GM23338 (cell line): ENCODE results near the gene SLCO4A1. TPM values are rescaled to one million over a fixed set of nuclear protein-coding genes. Genes with fewer than 3 reads are reported as not detected.

ENCODE experiments used
- ATAC-seq: fragments of 200-7000 bp; cut with Tn5 transposase; 3 replicates; pipeline ENCODE4 v1.9.1; 2020
- DNase-seq: peaks from one replicate; pipeline ENCODE4 v3.0.0-alpha.2; 2015; ENCODE audit warnings: low spot score
- H2AFZ ChIP-seq: fragments of 200-600 bp; sonication (generic); 2 replicates; pipeline ENCODE4 v1.8.0; 2016; ENCODE audit warnings: antibody characterized with exemption, mild to moderate bottlenecking, moderate library complexity
- H3F3A ChIP-seq: fragments of 200-600 bp; sonication (generic); replicated peaks from 2 replicates; pipeline ENCODE4 v1.8.0; 2017; ENCODE audit warnings: antibody characterized with exemption, mixed run types, low read depth
- H3K27ac ChIP-seq: fragments of 200-600 bp; sonication (generic); 2 replicates; pipeline ENCODE4 v1.6.1; 2016; ENCODE audit warnings: low read depth
- H3K27me3 ChIP-seq: fragments of 200-600 bp; sonication (generic); 2 replicates; pipeline ENCODE4 v1.8.0; 2016; ENCODE audit warnings: mild to moderate bottlenecking, mixed run types, moderate library complexity; ENCODE audit not compliant: insufficient read depth
- H3K36me3 ChIP-seq: fragments of 200-600 bp; sonication (generic); 2 replicates; pipeline ENCODE4 v1.8.0; 2016; ENCODE audit warnings: mild to moderate bottlenecking; ENCODE audit not compliant: insufficient read depth
- H3K4me1 ChIP-seq: fragments of 200-600 bp; sonication (generic); 2 replicates; pipeline ENCODE4 v1.8.0; 2016; ENCODE audit warnings: mild to moderate bottlenecking, moderate library complexity; ENCODE audit not compliant: insufficient read depth
- H3K4me2 ChIP-seq: fragments of 200-600 bp; sonication (generic); 2 replicates; pipeline ENCODE4 v1.7.1; 2017; ENCODE audit warnings: mixed run types
- H3K4me3 ChIP-seq: fragments of 200-600 bp; sonication (generic); 2 replicates; pipeline ENCODE4 v1.6.1; 2016; ENCODE audit warnings: mixed run types
- H3K79me2 ChIP-seq: fragments of 200-600 bp; sonication (generic); replicated peaks from 2 replicates; pipeline ENCODE4 v1.8.0; 2017; ENCODE audit warnings: mild to moderate bottlenecking; ENCODE audit not compliant: insufficient read depth
- H3K9me2 ChIP-seq: fragments of 200-600 bp; sonication (generic); 2 replicates; pipeline ENCODE4 v1.8.0; 2017; ENCODE audit not compliant: insufficient read depth
- H4K20me1 ChIP-seq: fragments of 200-600 bp; sonication (generic); replicated peaks from 2 replicates; pipeline ENCODE4 v1.8.0; 2017; ENCODE audit warnings: mild to moderate bottlenecking; ENCODE audit not compliant: insufficient read depth
- H3K27ac Mint-ChIP-seq: 2 replicates; pipeline ENCODE4 v1.8.0; 2020; ENCODE audit warnings: inconsistent platforms, mild to moderate bottlenecking, moderate library complexity, mixed read lengths
- H3K27me3 Mint-ChIP-seq: 3 replicates; pipeline ENCODE4 v1.8.0; 2022; ENCODE audit warnings: low read depth, mild to moderate bottlenecking, moderate library complexity, mixed read lengths, inconsistent platforms; ENCODE audit not compliant: insufficient read depth, poor library complexity
- H3K36me3 Mint-ChIP-seq: 3 replicates; pipeline ENCODE4 v1.8.0; 2021; ENCODE audit warnings: low read depth, mild to moderate bottlenecking, inconsistent platforms, moderate library complexity, mixed read lengths
- H3K4me1 Mint-ChIP-seq: 3 replicates; pipeline ENCODE4 v1.8.0; 2020; ENCODE audit warnings: mild to moderate bottlenecking, inconsistent platforms, mixed read lengths
- H3K4me3 Mint-ChIP-seq: 3 replicates; pipeline ENCODE4 v1.8.0; 2021; ENCODE audit warnings: moderate library complexity, mild to moderate bottlenecking, inconsistent platforms, mixed read lengths
- H3K9me3 Mint-ChIP-seq: 3 replicates; pipeline ENCODE4 v1.8.0; 2020; ENCODE audit warnings: moderate library complexity, mild to moderate bottlenecking, inconsistent platforms, mixed read lengths
- CREB1 ChIP-seq: fragments of 250-450 bp; sonication (Bioruptor Pico); IDR thresholded peaks from 2 replicates; pipeline ENCODE4 v1.5.0; 2020; ENCODE audit warnings: low read depth, mild to moderate bottlenecking, moderate library complexity
- EZH2 ChIP-seq: fragments of 200-600 bp; sonication (generic); IDR thresholded peaks from one replicate; pipeline ENCODE4 v1.8.0; 2017; ENCODE audit warnings: antibody characterized with exemption, mild to moderate bottlenecking, low read depth; ENCODE audit not compliant: unreplicated experiment
- EZH2phosphoT487 ChIP-seq: fragments of 200-600 bp; sonication (generic); IDR thresholded peaks from one replicate; pipeline ENCODE4 v1.8.1; 2018; ENCODE audit warnings: antibody characterized with exemption; ENCODE audit not compliant: unreplicated experiment
- POLR2AphosphoS5 ChIP-seq: IDR thresholded peaks from 2 replicates; pipeline ENCODE4 v1.6.1; 2016; ENCODE audit warnings: antibody characterized with exemption, low read depth
- STAT1 ChIP-seq: IDR thresholded peaks from one replicate; pipeline ENCODE4 v1.6.1; 2016; ENCODE audit warnings: antibody characterized with exemption; ENCODE audit not compliant: unreplicated experiment
- polyA plus RNA-seq: library from polyadenylated mRNA; unstranded; fragments of >200 nt; fragmentation: Nextera tagmentation; extraction: Ambion mirVana; gene quantifications from 2 replicates; pipeline ENCODE4 v1.2.1, GENCODE V29; 2016
- total RNA-seq: library from RNA; depleted of rRNA; stranded (reverse); fragments of >200 nt; shearing (Covaris generic); gene quantifications from 2 replicates; pipeline ENCODE4 v1.2.3, GENCODE V29; 2014
- TF ChIP-seq, protein P1 (sequence below): fragments of 250-450 bp; sonication (Bioruptor Pico); IDR thresholded peaks from 2 replicates; pipeline ENCODE4 v1.5.0; 2020; ENCODE audit warnings: mild to moderate bottlenecking, moderate library complexity
- TF ChIP-seq, protein P2 (sequence below), 2 experiments: fragments of 200-600 bp in 1 of 2; sonication (generic) in 1 of 2; conservative IDR thresholded peaks; 2 replicates each; pipeline versions ENCODE4 v1.5.1 to v1.6.1; 2016 to 2017; ENCODE audit warnings: antibody characterized with exemption in 2 of 2, low read depth in 2 of 2, mild to moderate bottlenecking in 2 of 2, moderate library complexity in 1 of 2

SLCO4A1 gene
- total and polyA plus RNA-seq, 2 experiments from 2014 or later: 28.5 to 41.6 TPM

DNA sequence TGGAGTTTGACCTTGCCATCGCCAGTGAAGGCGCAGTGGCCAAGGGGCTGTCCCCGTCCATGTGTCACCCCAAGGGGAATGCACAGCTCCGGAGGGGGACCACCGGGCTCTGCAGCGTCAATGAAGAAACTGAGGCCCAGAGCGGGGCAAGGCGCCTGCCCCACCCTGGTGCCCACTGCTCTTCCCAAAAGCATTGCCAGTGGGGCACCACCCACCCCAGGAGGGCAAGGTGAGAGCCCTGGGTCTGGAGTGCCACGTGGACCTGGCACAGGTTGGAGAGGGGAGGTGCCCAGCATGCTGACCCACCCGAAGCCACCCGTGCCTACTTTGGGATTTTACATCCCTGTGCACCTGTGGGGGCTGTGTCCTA lies 74.6 kb downstream of the SLCO4A1 start (continued):
- TF ChIP-seq, protein P1, sequence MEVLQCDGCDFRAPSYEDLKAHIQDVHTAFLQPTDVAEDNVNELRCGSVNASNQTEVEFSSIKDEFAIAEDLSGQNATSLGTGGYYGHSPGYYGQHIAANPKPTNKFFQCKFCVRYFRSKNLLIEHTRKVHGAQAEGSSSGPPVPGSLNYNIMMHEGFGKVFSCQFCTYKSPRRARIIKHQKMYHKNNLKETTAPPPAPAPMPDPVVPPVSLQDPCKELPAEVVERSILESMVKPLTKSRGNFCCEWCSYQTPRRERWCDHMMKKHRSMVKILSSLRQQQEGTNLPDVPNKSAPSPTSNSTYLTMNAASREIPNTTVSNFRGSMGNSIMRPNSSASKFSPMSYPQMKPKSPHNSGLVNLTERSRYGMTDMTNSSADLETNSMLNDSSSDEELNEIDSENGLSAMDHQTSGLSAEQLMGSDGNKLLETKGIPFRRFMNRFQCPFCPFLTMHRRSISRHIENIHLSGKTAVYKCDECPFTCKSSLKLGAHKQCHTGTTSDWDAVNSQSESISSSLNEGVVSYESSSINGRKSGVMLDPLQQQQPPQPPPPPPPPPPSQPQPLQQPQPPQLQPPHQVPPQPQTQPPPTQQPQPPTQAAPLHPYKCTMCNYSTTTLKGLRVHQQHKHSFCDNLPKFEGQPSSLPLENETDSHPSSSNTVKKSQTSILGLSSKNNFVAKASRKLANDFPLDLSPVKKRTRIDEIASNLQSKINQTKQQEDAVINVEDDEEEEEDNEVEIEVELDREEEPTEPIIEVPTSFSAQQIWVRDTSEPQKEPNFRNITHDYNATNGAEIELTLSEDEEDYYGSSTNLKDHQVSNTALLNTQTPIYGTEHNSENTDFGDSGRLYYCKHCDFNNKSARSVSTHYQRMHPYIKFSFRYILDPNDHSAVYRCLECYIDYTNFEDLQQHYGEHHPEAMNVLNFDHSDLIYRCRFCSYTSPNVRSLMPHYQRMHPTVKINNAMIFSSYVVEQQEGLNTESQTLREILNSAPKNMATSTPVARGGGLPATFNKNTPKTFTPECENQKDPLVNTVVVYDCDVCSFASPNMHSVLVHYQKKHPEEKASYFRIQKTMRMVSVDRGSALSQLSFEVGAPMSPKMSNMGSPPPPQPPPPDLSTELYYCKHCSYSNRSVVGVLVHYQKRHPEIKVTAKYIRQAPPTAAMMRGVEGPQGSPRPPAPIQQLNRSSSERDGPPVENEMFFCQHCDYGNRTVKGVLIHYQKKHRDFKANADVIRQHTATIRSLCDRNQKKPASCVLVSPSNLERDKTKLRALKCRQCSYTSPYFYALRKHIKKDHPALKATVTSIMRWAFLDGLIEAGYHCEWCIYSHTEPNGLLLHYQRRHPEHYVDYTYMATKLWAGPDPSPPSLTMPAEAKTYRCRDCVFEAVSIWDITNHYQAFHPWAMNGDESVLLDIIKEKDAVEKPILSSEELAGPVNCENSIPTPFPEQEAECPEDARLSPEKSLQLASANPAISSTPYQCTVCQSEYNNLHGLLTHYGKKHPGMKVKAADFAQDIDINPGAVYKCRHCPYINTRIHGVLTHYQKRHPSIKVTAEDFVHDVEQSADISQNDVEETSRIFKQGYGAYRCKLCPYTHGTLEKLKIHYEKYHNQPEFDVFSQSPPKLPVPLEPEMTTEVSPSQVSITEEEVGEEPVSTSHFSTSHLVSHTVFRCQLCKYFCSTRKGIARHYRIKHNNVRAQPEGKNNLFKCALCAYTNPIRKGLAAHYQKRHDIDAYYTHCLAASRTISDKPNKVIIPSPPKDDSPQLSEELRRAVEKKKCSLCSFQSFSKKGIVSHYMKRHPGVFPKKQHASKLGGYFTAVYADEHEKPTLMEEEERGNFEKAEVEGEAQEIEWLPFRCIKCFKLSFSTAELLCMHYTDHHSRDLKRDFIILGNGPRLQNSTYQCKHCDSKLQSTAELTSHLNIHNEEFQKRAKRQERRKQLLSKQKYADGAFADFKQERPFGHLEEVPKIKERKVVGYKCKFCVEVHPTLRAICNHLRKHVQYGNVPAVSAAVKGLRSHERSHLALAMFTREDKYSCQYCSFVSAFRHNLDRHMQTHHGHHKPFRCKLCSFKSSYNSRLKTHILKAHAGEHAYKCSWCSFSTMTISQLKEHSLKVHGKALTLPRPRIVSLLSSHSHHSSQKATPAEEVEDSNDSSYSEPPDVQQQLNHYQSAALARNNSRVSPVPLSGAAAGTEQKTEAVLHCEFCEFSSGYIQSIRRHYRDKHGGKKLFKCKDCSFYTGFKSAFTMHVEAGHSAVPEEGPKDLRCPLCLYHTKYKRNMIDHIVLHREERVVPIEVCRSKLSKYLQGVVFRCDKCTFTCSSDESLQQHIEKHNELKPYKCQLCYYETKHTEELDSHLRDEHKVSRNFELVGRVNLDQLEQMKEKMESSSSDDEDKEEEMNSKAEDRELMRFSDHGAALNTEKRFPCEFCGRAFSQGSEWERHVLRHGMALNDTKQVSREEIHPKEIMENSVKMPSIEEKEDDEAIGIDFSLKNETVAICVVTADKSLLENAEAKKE (CRISPR knock-in tag): no peak
- no peak for TF ChIP-seq EZH2phosphoT487
- TF ChIP-seq, protein P2, sequence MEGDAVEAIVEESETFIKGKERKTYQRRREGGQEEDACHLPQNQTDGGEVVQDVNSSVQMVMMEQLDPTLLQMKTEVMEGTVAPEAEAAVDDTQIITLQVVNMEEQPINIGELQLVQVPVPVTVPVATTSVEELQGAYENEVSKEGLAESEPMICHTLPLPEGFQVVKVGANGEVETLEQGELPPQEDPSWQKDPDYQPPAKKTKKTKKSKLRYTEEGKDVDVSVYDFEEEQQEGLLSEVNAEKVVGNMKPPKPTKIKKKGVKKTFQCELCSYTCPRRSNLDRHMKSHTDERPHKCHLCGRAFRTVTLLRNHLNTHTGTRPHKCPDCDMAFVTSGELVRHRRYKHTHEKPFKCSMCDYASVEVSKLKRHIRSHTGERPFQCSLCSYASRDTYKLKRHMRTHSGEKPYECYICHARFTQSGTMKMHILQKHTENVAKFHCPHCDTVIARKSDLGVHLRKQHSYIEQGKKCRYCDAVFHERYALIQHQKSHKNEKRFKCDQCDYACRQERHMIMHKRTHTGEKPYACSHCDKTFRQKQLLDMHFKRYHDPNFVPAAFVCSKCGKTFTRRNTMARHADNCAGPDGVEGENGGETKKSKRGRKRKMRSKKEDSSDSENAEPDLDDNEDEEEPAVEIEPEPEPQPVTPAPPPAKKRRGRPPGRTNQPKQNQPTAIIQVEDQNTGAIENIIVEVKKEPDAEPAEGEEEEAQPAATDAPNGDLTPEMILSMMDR (conservative IDR thresholded peaks at IDR 0.05; ENCODE audit: low read depth in 2 of 2): no peak
- TF ChIP-seq POLR2AphosphoS5: no peak

DNA sequence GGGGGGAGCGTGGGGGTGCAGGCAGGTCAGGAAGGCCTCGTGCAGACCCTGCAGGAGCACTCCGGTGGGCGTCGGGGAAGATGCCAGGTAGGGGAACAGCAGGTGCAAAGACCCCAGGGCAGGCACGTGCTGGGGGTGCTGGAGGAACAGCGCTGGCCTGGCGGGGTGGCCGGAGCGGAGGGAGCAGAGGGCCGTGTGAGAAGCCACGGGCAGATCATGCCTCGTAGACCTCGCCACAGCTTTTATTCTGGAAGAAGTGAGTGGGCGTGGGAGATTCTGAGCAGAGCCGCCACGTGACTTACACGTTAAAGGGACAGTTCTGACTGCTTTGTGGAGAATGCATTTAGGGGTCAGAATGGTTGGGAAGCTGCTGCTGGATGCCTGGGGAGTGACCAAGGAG lies 75.6 kb downstream of the SLCO4A1 start:
- H3K36me3 Mint-ChIP-seq: peaks cover 3% of the 10 kb centered on the region; the same call in 2 of the 3 replicates
- H3K9me2 ChIP-seq: no peaks in the 10 kb centered on the region
- no peaks in the 10 kb centered on the region for H3K27me3 ChIP-seq
- peaks cover 27% of the 10 kb centered on the region for H3K9me3 Mint-ChIP-seq
- H3K27ac ChIP-seq: no peak overlapping the region
- no peaks in the 10 kb centered on the region for H3K4me1 Mint-ChIP-seq
- H3K27ac Mint-ChIP-seq: no peak overlapping the region
- H3K4me3 ChIP-seq: no peak overlapping the region
- H3K36me3 ChIP-seq: 0 out of 2 replicates have a peak, but pooled peaks cover 3% of the 10 kb centered on the region
- no peaks in the 10 kb centered on the region for H3K79me2 ChIP-seq
- H3K4me3 Mint-ChIP-seq: no peak overlapping the region
- H3K4me1 ChIP-seq: no peaks in the 10 kb centered on the region
- no peaks in the 10 kb centered on the region for H4K20me1 ChIP-seq
- DNase-seq (no peak), ATAC-seq (no peak)
- H2AFZ ChIP-seq: no peak overlapping the region
- H3K27me3 Mint-ChIP-seq: peaks cover 8% of the 10 kb centered on the region
- no peak overlapping the region for H3K4me2 ChIP-seq
- H3F3A ChIP-seq: no peaks in the 10 kb centered on the region
- no peak for TF ChIP-seq STAT1
- TF ChIP-seq CREB1 (CRISPR knock-in tag): no peak
- TF ChIP-seq EZH2: no peak
- TF ChIP-seq, protein P1 (CRISPR knock-in tag): no peak
